HEK293 (cell line): Measurements from ENCODE around the gene CAMK2B.

ENCODE experiments used
- MZF1 ChIP-seq: fragments of 450-650 bp; formaldehyde crosslinking; IDR thresholded peaks from 2 replicates; pipeline ENCODE4 v1.5.1; 2017; ENCODE audit warnings: missing biosample characterization, missing genetic modification characterization, borderline replicate concordance
- ZBTB8A ChIP-seq: fragments of 450-650 bp; formaldehyde crosslinking; IDR thresholded peaks from 2 replicates; pipeline ENCODE4 v1.5.1; 2016; ENCODE audit warnings: missing biosample characterization, missing genetic modification characterization
- ZNF114 ChIP-seq: fragments of 450-650 bp; formaldehyde crosslinking; IDR thresholded peaks from 2 replicates; pipeline ENCODE4 v1.5.0; 2017; ENCODE audit warnings: missing biosample characterization, missing genetic modification characterization
- ZNF747 ChIP-seq: fragments of 450-650 bp; formaldehyde crosslinking; IDR thresholded peaks from 2 replicates; pipeline ENCODE4 v1.5.1; 2016; ENCODE audit warnings: missing biosample characterization, missing genetic modification characterization
- ZNF792 ChIP-seq: fragments of 450-650 bp; formaldehyde crosslinking; IDR thresholded peaks from 2 replicates; pipeline ENCODE4 v1.5.1; 2016; ENCODE audit warnings: missing biosample characterization, missing genetic modification characterization
- ZNF843 ChIP-seq: fragments of 450-650 bp; formaldehyde crosslinking; IDR thresholded peaks from 2 replicates; pipeline ENCODE4 v1.5.1; 2016; ENCODE audit warnings: missing biosample characterization, missing genetic modification characterization
- TF ChIP-seq, protein P1 (sequence below): fragments of 450-650 bp; formaldehyde crosslinking; IDR thresholded peaks from 2 replicates; pipeline ENCODE4 v1.5.1; 2016; ENCODE audit warnings: missing biosample characterization, missing genetic modification characterization
- TF ChIP-seq, protein P2 (sequence below): fragments of 450-650 bp; formaldehyde crosslinking; IDR thresholded peaks from 2 replicates; pipeline ENCODE4 v1.5.1; 2016; ENCODE audit warnings: missing biosample characterization, missing genetic modification characterization, low read depth
- TF ChIP-seq, protein P3 (sequence below): fragments of 450-650 bp; formaldehyde crosslinking; conservative IDR thresholded peaks from 2 replicates; pipeline ENCODE4 v1.5.1; 2016; ENCODE audit warnings: low read depth, missing biosample characterization, missing genetic modification characterization

DNA sequence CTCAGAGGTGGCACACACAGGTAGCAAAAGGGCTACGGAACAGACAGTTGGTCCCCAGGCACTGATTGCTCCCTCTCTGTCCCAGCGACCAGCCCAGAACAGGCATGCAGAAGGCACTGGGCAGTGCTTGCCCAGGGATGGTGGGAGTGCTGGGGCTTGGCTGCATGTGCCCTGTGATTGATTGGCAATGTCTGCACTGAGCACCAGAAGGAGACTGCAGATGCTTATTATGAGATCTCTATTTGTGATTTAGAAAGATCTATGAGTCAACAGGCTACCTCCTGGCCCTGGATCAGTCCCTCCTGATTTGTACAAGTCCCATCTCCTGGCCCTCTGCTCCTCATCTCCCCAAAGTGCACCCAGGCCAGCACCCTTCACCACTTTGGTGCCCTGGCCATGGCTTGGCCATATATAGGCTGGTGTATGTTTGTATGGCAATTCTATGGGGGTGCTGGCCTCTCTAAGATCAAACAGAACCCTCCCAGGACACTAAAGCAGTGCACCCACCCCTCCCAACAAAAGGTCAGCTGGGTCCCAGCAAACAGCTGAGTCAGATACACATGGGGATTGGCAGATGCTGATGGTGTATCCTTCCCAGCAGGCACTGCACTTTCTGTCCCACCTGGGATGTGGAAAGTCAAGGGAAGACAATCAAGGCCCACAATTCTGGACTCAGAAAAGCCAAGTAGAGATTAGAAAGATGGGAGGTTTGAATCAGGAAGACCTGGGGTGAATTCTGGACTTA, 30.9 kb downstream of the CAMK2B start:
- no peak for TF ChIP-seq ZNF747 (tag by site-specific recombination)
- TF ChIP-seq, protein P1, sequence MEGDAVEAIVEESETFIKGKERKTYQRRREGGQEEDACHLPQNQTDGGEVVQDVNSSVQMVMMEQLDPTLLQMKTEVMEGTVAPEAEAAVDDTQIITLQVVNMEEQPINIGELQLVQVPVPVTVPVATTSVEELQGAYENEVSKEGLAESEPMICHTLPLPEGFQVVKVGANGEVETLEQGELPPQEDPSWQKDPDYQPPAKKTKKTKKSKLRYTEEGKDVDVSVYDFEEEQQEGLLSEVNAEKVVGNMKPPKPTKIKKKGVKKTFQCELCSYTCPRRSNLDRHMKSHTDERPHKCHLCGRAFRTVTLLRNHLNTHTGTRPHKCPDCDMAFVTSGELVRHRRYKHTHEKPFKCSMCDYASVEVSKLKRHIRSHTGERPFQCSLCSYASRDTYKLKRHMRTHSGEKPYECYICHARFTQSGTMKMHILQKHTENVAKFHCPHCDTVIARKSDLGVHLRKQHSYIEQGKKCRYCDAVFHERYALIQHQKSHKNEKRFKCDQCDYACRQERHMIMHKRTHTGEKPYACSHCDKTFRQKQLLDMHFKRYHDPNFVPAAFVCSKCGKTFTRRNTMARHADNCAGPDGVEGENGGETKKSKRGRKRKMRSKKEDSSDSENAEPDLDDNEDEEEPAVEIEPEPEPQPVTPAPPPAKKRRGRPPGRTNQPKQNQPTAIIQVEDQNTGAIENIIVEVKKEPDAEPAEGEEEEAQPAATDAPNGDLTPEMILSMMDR (tag by site-specific recombination) = no peak
- TF ChIP-seq ZNF792 (tag by site-specific recombination) = no peak
- TF ChIP-seq, protein P2, sequence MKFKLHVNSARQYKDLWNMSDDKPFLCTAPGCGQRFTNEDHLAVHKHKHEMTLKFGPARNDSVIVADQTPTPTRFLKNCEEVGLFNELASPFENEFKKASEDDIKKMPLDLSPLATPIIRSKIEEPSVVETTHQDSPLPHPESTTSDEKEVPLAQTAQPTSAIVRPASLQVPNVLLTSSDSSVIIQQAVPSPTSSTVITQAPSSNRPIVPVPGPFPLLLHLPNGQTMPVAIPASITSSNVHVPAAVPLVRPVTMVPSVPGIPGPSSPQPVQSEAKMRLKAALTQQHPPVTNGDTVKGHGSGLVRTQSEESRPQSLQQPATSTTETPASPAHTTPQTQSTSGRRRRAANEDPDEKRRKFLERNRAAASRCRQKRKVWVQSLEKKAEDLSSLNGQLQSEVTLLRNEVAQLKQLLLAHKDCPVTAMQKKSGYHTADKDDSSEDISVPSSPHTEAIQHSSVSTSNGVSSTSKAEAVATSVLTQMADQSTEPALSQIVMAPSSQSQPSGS (tag by site-specific recombination) = no peak
- TF ChIP-seq ZNF843 (tag by site-specific recombination) = no peak
- TF ChIP-seq MZF1 (tag by site-specific recombination) = no peak
- no peak for TF ChIP-seq ZNF114 (tag by site-specific recombination)
- TF ChIP-seq ZBTB8A (tag by site-specific recombination) = no peak
- TF ChIP-seq, protein P3, sequence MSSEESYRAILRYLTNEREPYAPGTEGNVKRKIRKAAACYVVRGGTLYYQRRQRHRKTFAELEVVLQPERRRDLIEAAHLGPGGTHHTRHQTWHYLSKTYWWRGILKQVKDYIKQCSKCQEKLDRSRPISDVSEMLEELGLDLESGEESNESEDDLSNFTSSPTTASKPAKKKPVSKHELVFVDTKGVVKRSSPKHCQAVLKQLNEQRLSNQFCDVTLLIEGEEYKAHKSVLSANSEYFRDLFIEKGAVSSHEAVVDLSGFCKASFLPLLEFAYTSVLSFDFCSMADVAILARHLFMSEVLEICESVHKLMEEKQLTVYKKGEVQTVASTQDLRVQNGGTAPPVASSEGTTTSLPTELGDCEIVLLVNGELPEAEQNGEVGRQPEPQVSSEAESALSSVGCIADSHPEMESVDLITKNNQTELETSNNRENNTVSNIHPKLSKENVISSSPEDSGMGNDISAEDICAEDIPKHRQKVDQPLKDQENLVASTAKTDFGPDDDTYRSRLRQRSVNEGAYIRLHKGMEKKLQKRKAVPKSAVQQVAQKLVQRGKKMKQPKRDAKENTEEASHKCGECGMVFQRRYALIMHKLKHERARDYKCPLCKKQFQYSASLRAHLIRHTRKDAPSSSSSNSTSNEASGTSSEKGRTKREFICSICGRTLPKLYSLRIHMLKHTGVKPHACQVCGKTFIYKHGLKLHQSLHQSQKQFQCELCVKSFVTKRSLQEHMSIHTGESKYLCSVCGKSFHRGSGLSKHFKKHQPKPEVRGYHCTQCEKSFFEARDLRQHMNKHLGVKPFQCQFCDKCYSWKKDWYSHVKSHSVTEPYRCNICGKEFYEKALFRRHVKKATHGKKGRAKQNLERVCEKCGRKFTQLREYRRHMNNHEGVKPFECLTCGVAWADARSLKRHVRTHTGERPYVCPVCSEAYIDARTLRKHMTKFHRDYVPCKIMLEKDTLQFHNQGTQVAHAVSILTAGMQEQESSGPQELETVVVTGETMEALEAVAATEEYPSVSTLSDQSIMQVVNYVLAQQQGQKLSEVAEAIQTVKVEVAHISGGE (tag by site-specific recombination) = no peak
